Measurements from ENCODE around the gene GRK5. TPM values are rescaled to one million over a fixed set of nuclear protein-coding genes. Genes with fewer than 3 reads are reported as not detected.
"Not testable (repeated sequence)": the region's sequence is repeated elsewhere in the genome, so short reads cannot be mapped to it uniquely, and the experiment has no call there.

GRK5 gene
- total RNA-seq, 4 donors from 2014 or later: 5.4 to 13.0 (median 10.6) TPM

GRCh38 chr10:119428789-119429188, 221.4 kb downstream of the GRK5 start:
- no peak for DNase-seq (ENCODE audit: low spot score in 2 of 2)
- intact Hi-C loops (cut with DNase I; ENCODE audit: low total_unique reads): no loop called here
- no peak overlapping the region for H3K4me3 ChIP-seq (ENCODE audit: low read depth, poor library complexity, severe bottlenecking)
- no peak for TF ChIP-seq POLR2A (IDR thresholded peaks at IDR 0.05)
- no peak for TF ChIP-seq CTCF (IDR thresholded peaks at IDR 0.05)
- 74 to 79% methylated on average over 14 of the region's 14 CpGs for WGBS, 2 donors

GRCh38 chr10:119429771-119430170, 222.4 kb downstream of the GRK5 start:
- intact Hi-C loops (cut with DNase I; ENCODE audit: low total_unique reads): loop anchor here (5.0 kb wide), 1 partner anchor 933 kb away; no protein-coding TSS in a partner anchor
- TF ChIP-seq CTCF (IDR thresholded peaks at IDR 0.05) (no peak), POLR2A (IDR thresholded peaks at IDR 0.05) (no peak)
- WGBS, 2 donors: 69 to 89% methylated on average over 8 of the region's 8 CpGs
- H3K4me3 ChIP-seq (ENCODE audit: low read depth, poor library complexity, severe bottlenecking): no peak overlapping the region
- no peak for DNase-seq (ENCODE audit: low spot score in 2 of 2)

GRCh38 chr10:119431034-119431772, 223.8 kb downstream of the GRK5 start:
- H3K4me3 ChIP-seq (ENCODE audit: low read depth, poor library complexity, severe bottlenecking): no peak overlapping the region
- TF ChIP-seq POLR2A (IDR thresholded peaks at IDR 0.05) (no peak), CTCF (IDR thresholded peaks at IDR 0.05) (no peak)
- 44 to 56% methylated on average over 17 to 22 of the region's 22 CpGs for WGBS, 2 donors
- intact Hi-C loops (cut with DNase I; ENCODE audit: low total_unique reads): loop anchor here (5.0 kb wide), 1 partner anchor 931 kb away; no protein-coding TSS in a partner anchor
- no peak for DNase-seq (ENCODE audit: low spot score in 2 of 2)

- TF ChIP-seq CTCF (IDR thresholded peaks at IDR 0.05) (no peak), POLR2A (IDR thresholded peaks at IDR 0.05) (no peak)
- H3K4me3 ChIP-seq (ENCODE audit: low read depth, poor library complexity, severe bottlenecking): no peak overlapping the region
- 100% methylated on average over 3 of the region's 3 CpGs for WGBS, 2 donors
- no peak for DNase-seq (ENCODE audit: low spot score in 2 of 2)
- intact Hi-C loops (cut with DNase I; ENCODE audit: low total_unique reads): loop anchor here (5.0 kb wide), 1 partner anchor 931 kb away; no protein-coding TSS in a partner anchor
Observed at GRCh38 chr10:119431773-119432135, 224.4 kb downstream of the GRK5 start.

- not testable (repeated sequence) for H3K4me3 ChIP-seq (ENCODE audit: low read depth, poor library complexity, severe bottlenecking); DNase-seq (ENCODE audit: low spot score in 2 of 2)
- intact Hi-C loops (cut with DNase I; ENCODE audit: low total_unique reads): loop anchor here (5.0 kb wide), 1 partner anchor 927 kb away; no protein-coding TSS in a partner anchor
- WGBS, 2 donors: 94 to 99% methylated on average over 5 of the region's 5 CpGs
Observed at GRCh38 chr10:119434942-119435341, 227.6 kb downstream of the GRK5 start.

GRCh38 chr10:119438717-119439116, 231.3 kb downstream of the GRK5 start:
- intact Hi-C loops (cut with DNase I; ENCODE audit: low total_unique reads): no loop called here
- no peak for TF ChIP-seq POLR2A (IDR thresholded peaks at IDR 0.05)
- TF ChIP-seq CTCF (IDR thresholded peaks at IDR 0.05): no peak

More at GRCh38 chr10:119438717-119439116, 231.3 kb downstream of the GRK5 start:
- DNase-seq (ENCODE audit: low spot score in 2 of 2): no peak
- H3K4me3 ChIP-seq (ENCODE audit: low read depth, poor library complexity, severe bottlenecking): no peak overlapping the region
- 94 to 98% methylated on average over 2 of the region's 2 CpGs for WGBS, 2 donors

All from lower leg skin (tissue), 4 donors.